HepG2 (cell line): ENCODE data around the gene MEI1. TPM values are rescaled to one million over a fixed set of nuclear protein-coding genes. Genes with fewer than 3 reads are reported as not detected.

Source experiments
- ARHGAP35 ChIP-seq: sonication (generic); formaldehyde crosslinking; IDR thresholded peaks from 2 replicates; pipeline ENCODE4 v1.9.0; 2022; ENCODE audit warnings: mild to moderate bottlenecking, inconsistent platforms, moderate library complexity, missing genetic modification reagents, borderline replicate concordance
- ATM ChIP-seq: fragments of 450-650 bp; IDR thresholded peaks from 2 replicates; pipeline ENCODE4 v1.7.1; 2017; ENCODE audit warnings: mild to moderate bottlenecking, borderline replicate concordance
- DDIT3 ChIP-seq: sonication (generic); formaldehyde crosslinking; IDR thresholded peaks from 2 replicates; pipeline ENCODE4 v1.4.0; 2020; ENCODE audit warnings: mild to moderate bottlenecking, missing genetic modification reagents
- DPF2 ChIP-seq: sonication (generic); formaldehyde crosslinking; IDR thresholded peaks from 2 replicates; pipeline ENCODE4 v1.4.0; 2020; ENCODE audit warnings: mild to moderate bottlenecking, low read depth, missing genetic modification reagents, borderline replicate concordance
- GZF1 ChIP-seq: sonication (generic); formaldehyde crosslinking; IDR thresholded peaks from 2 replicates; pipeline ENCODE4 v1.5.1; 2020; ENCODE audit warnings: mild to moderate bottlenecking, missing genetic modification reagents
- JARID2 ChIP-seq: sonication (generic); formaldehyde crosslinking; IDR thresholded peaks from 2 replicates; pipeline ENCODE4 v1.8.1; 2023; ENCODE audit warnings: missing genetic modification reagents, inconsistent platforms; ENCODE audit not compliant: insufficient replicate concordance
- MZF1 ChIP-seq: sonication (generic); formaldehyde crosslinking; IDR thresholded peaks from 2 replicates; pipeline ENCODE4 v1.8.1; 2023; ENCODE audit warnings: mild to moderate bottlenecking, missing genetic modification reagents, borderline replicate concordance
- NR1H2 ChIP-seq: sonication (generic); formaldehyde crosslinking; IDR thresholded peaks from 2 replicates; pipeline ENCODE4 v1.8.1; 2022; ENCODE audit warnings: low read depth, missing genetic modification reagents, borderline replicate concordance
- RFX1 ChIP-seq: fragments of 450-650 bp; IDR thresholded peaks from 2 replicates; pipeline ENCODE4 v1.6.1; 2017
- SRSF1 ChIP-seq: fragments of 200-400 bp; formaldehyde crosslinking; optimal IDR thresholded peaks from 2 replicates; pipeline ENCODE3; 2017; ENCODE audit warnings: mild to moderate bottlenecking, low read depth, low read length, moderate library complexity
- U2AF1 ChIP-seq: fragments of 200-400 bp; formaldehyde crosslinking; optimal IDR thresholded peaks from 2 replicates; pipeline ENCODE3; 2017; ENCODE audit warnings: mild to moderate bottlenecking, low read depth, low read length
- ZFP82 ChIP-seq: sonication (generic); formaldehyde crosslinking; IDR thresholded peaks from 2 replicates; pipeline ENCODE4 v1.5.1; 2020; ENCODE audit warnings: mild to moderate bottlenecking, missing genetic modification reagents, borderline replicate concordance
- ZNF18 ChIP-seq: sonication (generic); formaldehyde crosslinking; IDR thresholded peaks from 2 replicates; pipeline ENCODE4 v1.8.0; 2022; ENCODE audit warnings: mild to moderate bottlenecking, missing genetic modification reagents; ENCODE audit not compliant: insufficient replicate concordance
- ZNF362 ChIP-seq: sonication (generic); formaldehyde crosslinking; IDR thresholded peaks from 2 replicates; pipeline ENCODE4 v1.4.0; 2020; ENCODE audit warnings: missing genetic modification reagents, mild to moderate bottlenecking, borderline replicate concordance
- ZNF572 ChIP-seq: sonication (generic); formaldehyde crosslinking; IDR thresholded peaks from 2 replicates; pipeline ENCODE4 v1.5.1; 2020; ENCODE audit warnings: mild to moderate bottlenecking, missing genetic modification reagents
- ZNF629 ChIP-seq: sonication (generic); formaldehyde crosslinking; conservative IDR thresholded peaks from 2 replicates; pipeline ENCODE4 v1.5.0; 2020; ENCODE audit warnings: missing genetic modification reagents
- ZNF652 ChIP-seq: IDR thresholded peaks from 2 replicates; pipeline ENCODE4 v1.6.1; 2016; ENCODE audit warnings: low read depth, borderline replicate concordance
- polyA plus RNA-seq, 8 experiments: library from polyadenylated mRNA; depleted of rRNA in 3 of 8; stranded (reverse) in 7 of 8; unstranded in 1 of 8; fragments of >200 nt; fragmentation: Illumina TruSeq in 4 of 8; extraction: Trizol in 4 of 8; gene quantifications; 2 replicates each; pipeline versions ENCODE4 v1.2.1 to v1.2.3, GENCODE V29; 2011 to 2016; ENCODE audit warnings: low read depth in 4 of 8, missing spikeins in 1 of 8, mixed read lengths in 1 of 8; ENCODE audit not compliant: insufficient read depth in 1 of 8
- total RNA-seq, 5 experiments: library from RNA; depleted of rRNA; stranded (reverse); fragments of >200 nt; fragmentation: Illumina TruSeq; extraction: Trizol; gene quantifications; 2 replicates each; pipeline ENCODE4 v1.2.3, GENCODE V29; 2016; ENCODE audit warnings: low read depth in 1 of 5

Gene MEI1
- total and polyA plus RNA-seq, 2 of the 13 experiments (the other 11 are each of a cell fraction or from before 2014, with no cell fraction given), result 0.75 to 1.9 TPM

- TF ChIP-seq ZNF629 (CRISPR knock-in tag) (no peak), GZF1 (CRISPR knock-in tag) (0 out of 2 replicates have a peak, but pooled peaks have one; percentile 34), DDIT3 (no peak), DPF2 (CRISPR knock-in tag) (no peak), NR1H2 (CRISPR knock-in tag) (no peak), SRSF1 (peak; percentile 88), ZNF362 (CRISPR knock-in tag) (peak; percentile 50; the same call in 1 of the 2 replicates), ZFP82 (CRISPR knock-in tag) (no peak), JARID2 (CRISPR knock-in tag) (no peak), ATM (no peak), ZNF572 (CRISPR knock-in tag) (0 out of 2 replicates have a peak, but pooled peaks have one; percentile 82), ZNF18 (peak; percentile 56), ZNF652 (CRISPR knock-in tag) (0 out of 2 replicates have a peak, but pooled peaks have one; percentile 10), U2AF1 (no peak), MZF1 (CRISPR knock-in tag) (no peak), RFX1 (no peak), ARHGAP35 (CRISPR knock-in tag) (peak; percentile 69; the same call in 1 of the 2 replicates)
These were observed 17.1 kb upstream of the MEI1 start (continued) for GRCh38 chr22:41682033-41682807.
